WTC11 (cell line): ENCODE measurements around the gene MCF2L.

Experiments
- AFF4 ChIP-seq: sonication (generic); formaldehyde crosslinking; IDR thresholded peaks from 2 replicates; pipeline ENCODE4 v1.8.1; 2023; ENCODE audit warnings: mild to moderate bottlenecking, missing genetic modification reagents, borderline replicate concordance
- ATF2 ChIP-seq: sonication (generic); formaldehyde crosslinking; IDR thresholded peaks from 2 replicates; pipeline ENCODE4 v1.8.1; 2022; ENCODE audit warnings: low read depth, missing genetic modification reagents, borderline replicate concordance
- CBFB ChIP-seq: sonication (generic); formaldehyde crosslinking; IDR thresholded peaks from 2 replicates; pipeline ENCODE4 v1.8.1; 2022; ENCODE audit warnings: mild to moderate bottlenecking, low read depth, missing genetic modification reagents
- CREB1 ChIP-seq: sonication (generic); formaldehyde crosslinking; IDR thresholded peaks from 2 replicates; pipeline ENCODE4 v1.8.0; 2023; ENCODE audit warnings: mild to moderate bottlenecking, missing genetic modification reagents
- CTCF ChIP-seq: fragments of 200-600 bp; IDR thresholded peaks from 2 replicates; pipeline ENCODE4 v1.8.0; 2022; ENCODE audit warnings: antibody characterized with exemption
- ESRRA ChIP-seq: sonication (generic); formaldehyde crosslinking; IDR thresholded peaks from 2 replicates; pipeline ENCODE4 v1.8.1; 2022; ENCODE audit warnings: mild to moderate bottlenecking, missing genetic modification reagents, borderline replicate concordance
- FOXK1 ChIP-seq: sonication (generic); formaldehyde crosslinking; IDR thresholded peaks from 2 replicates; pipeline ENCODE4 v1.8.0; 2022; ENCODE audit warnings: mild to moderate bottlenecking, moderate library complexity, missing genetic modification reagents
- GRHL2 ChIP-seq: fragments of 250-450 bp; sonication (Bioruptor Pico); IDR thresholded peaks from 2 replicates; pipeline ENCODE4 v1.8.0; 2022; ENCODE audit warnings: mild to moderate bottlenecking, moderate library complexity; ENCODE audit not compliant: insufficient replicate concordance, severe bottlenecking
- KAT7 ChIP-seq: sonication (generic); formaldehyde crosslinking; IDR thresholded peaks from 2 replicates; pipeline ENCODE4 v1.8.1; 2023; ENCODE audit warnings: missing genetic modification reagents, mild to moderate bottlenecking, borderline replicate concordance
- MAX ChIP-seq: sonication (generic); formaldehyde crosslinking; IDR thresholded peaks from 2 replicates; pipeline ENCODE4 v1.8.0; 2022; ENCODE audit warnings: mild to moderate bottlenecking, missing genetic modification reagents
- ZNF219 ChIP-seq: sonication (generic); formaldehyde crosslinking; IDR thresholded peaks from 2 replicates; pipeline ENCODE4 v1.8.0; 2023; ENCODE audit warnings: missing genetic modification reagents, mild to moderate bottlenecking, borderline replicate concordance
- ZNF423 ChIP-seq: fragments of 250-450 bp; sonication (Bioruptor Pico); IDR thresholded peaks from 2 replicates; pipeline ENCODE4 v2.1.2; 2022; ENCODE audit warnings: mild to moderate bottlenecking, moderate library complexity
- ZNF425 ChIP-seq: fragments of 250-450 bp; sonication (Bioruptor Pico); conservative IDR thresholded peaks from 2 replicates; pipeline ENCODE4 v1.9.0; 2021; ENCODE audit warnings: mild to moderate bottlenecking
- ZSCAN18 ChIP-seq: fragments of 250-450 bp; sonication (Bioruptor Pico); IDR thresholded peaks from 2 replicates; pipeline ENCODE4 v2.1.2; 2022; ENCODE audit warnings: mild to moderate bottlenecking, moderate library complexity

GRCh38 chr13:112969692-112970338 is 801 bp downstream of the MCF2L start:
- TF ChIP-seq ZNF423 (CRISPR knock-in tag), result no peak
- TF ChIP-seq GRHL2 (CRISPR knock-in tag), result no peak
- no peak for TF ChIP-seq CTCF
- TF ChIP-seq AFF4 (CRISPR knock-in tag), result no peak
- no peak for TF ChIP-seq ZSCAN18 (CRISPR knock-in tag)
- no peak for TF ChIP-seq MAX
- no peak for TF ChIP-seq ESRRA (CRISPR knock-in tag)
- TF ChIP-seq ZNF219 (CRISPR knock-in tag), result no peak
- no peak for TF ChIP-seq CREB1 (CRISPR knock-in tag)
- TF ChIP-seq ATF2 (CRISPR knock-in tag), result no peak
- TF ChIP-seq CBFB, result no peak
- TF ChIP-seq FOXK1, result no peak
- no peak for TF ChIP-seq ZNF425
- no peak for TF ChIP-seq KAT7 (CRISPR knock-in tag)
